Stimulated activated CD4-positive, alpha-beta T cell treated with anti-CD3 and anti-CD28 coated beads, Interleukin-15, amount 100 ng/mL, for 24 hours (primary cell): ENCODE results near the gene SPAG17.
"Not testable (repeated sequence)": the region's sequence is repeated elsewhere in the genome, so short reads cannot be mapped to it uniquely, and the experiment has no call there.

Source experiments
- DNase-seq: peaks from one replicate; pipeline ENCODE4 v3.0.0-alpha.2; 2020

SPAG17 gene

DNA sequence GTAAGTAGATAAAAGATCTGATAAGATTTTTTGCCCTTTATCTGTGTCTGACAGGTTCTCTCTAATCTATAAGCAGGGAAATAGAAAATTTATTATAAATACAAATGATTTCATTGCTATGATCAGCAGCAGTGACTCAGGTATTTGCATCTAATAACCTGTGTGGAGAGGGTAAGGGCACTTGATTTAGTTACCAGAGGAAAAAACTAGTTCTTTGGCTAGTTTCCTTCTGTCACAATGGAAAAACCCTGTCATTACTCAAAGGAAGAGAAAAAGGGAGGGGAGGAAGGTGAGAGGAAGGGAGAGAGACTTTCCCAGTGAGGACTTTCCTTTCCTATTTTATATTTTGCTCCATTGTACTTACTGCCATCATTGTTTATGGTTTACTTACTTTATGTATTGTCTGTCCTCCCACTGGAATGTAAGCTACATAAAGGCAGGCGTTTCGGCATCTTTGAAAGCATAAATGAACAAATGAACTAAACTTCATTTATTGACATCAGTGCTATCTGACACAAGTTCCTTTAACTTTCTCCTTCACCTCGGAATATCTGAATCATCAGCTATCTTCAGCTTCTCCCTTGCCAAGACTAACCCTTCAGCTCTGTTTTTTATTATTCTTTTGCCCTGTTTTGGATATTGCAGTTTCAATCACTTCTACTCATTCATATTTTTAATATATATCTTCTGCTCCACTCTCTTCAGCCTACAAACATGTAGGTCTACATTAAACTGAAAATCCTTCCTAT is 220.6 kb downstream of the SPAG17 start:
- no peak for DNase-seq

DNA sequence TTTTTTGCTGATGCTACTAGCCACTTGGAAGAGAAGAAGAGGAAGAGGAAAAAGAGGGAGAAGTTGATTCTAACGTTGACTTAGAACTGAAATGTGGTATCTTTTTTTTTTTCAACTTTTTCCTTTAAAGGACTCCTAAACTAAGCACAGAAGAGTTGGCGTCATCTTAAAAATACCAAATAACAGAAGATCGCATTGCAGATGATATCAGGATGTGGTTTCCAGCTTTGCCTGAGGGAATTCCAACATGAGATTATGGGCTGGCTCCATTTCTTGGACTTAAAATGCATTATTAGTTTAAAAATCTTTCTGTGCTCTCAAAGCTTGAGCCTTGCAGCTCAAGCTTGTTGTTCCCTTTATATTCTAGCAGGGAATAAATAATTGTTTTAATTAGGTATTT is 225.7 kb downstream of the SPAG17 start:
- DNase-seq: no peak

DNA sequence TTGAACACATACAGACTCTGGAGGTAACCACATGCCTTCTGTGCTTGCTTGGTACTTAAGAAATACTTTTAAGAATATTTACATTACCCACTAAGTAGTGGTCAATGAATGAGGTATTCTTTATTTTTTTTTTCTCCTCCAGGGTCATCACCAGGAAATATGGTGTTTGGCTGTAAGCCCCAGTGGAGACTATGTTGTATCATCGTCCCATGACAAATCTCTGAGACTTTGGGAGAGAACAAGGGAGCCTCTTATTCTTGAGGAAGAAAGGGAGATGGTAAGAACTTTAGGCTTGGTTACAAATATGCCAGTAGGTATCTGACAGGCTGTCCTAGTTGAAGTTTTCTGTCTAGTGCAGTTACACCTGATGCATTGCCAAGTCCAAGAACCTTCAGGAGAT is 232.6 kb downstream of the SPAG17 start:
- DNase-seq: no peak

DNA sequence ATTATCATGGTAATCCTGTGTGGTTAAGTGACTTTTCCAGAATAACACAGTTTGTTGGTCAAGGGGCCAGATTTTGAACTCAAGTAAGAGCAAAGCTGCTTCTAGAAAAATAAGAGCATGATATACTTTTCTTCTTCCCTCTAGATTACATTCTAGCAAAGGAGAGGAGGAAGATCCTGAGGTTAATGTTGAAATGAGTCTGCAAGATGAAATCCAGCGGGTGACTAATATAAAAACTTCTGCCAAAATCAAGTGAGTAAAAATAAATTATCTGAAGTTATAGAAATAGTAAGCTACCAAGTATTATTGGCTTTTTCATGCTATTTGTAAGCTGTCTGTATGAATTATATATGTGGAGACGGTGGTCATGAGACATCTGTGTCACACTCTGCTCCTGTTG is 242.7 kb downstream of the SPAG17 start:
- no peak for DNase-seq

DNA sequence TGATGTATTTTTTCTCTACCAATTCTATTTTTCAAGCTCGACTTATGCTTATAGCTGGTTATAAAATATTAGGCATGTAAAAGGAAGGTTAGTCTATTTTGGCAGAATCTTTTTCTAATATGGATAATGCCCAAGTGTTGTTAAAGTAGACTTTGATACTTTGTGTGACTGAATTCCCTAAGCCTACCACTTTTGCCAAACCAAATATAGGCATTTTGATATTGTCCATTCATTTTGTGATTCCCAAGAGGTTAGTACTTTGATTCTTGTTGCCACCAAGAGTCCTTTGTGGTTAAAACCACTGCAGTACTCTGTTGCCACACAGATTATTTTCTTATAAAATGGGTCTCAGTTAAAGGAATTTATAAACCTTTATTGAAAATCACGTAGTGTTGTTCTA is 251.3 kb downstream of the SPAG17 start:
- DNase-seq: no peak

DNA sequence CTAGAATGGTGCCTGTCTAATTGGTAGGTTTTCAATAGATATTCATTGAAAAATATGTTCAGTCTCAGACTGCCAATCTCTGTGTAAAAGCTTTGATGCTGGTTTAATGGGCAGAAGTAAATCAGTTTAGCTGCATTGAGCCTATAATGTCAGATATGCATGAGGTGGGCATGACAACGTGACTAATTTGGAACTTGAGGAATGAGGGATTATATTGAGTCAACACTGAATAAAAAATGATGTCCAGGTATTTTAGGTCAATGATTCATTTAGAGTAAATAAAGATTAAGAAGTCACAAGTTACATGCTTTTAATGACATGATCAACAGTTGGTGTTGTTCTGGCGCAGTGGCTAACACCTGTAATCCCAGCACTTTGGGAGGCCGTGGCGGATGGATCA is 252.5 kb downstream of the SPAG17 start:
- DNase-seq: no peak

DNA sequence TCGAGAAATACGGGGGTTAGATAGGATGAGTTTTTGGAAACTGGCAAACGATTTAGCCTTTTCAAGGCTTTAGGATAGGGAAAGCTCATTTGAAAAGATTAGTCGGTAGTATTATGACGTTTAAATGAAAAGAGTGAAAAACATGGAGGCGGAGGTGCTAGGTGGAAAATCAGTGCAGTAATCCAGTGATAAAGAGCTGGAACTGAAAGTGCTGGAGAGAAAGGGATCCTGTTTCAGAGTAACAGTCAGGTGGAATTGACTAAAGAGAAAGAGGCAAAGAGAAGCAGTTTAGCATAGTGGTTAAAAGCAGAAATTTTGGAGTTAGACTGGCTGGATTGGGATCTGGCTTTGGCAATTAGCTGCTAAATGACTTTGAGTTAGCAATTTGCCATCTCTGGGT is 254.5 kb downstream of the SPAG17 start:
- DNase-seq: no peak

DNA sequence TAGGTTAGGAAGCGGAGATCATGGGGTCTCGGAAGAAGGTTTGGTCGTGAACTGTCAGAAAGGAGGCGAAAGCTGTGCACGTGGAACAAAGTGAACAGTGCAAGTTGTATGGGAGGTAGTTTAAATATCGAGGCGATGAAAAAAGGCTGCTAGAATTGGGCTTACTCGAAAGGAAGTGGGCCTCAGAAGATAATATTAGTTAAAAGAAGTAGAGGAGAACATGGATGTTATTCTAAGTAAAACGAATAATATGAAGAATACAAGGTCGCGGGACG is 254.9 kb downstream of the SPAG17 start:
- no peak for DNase-seq

DNA sequence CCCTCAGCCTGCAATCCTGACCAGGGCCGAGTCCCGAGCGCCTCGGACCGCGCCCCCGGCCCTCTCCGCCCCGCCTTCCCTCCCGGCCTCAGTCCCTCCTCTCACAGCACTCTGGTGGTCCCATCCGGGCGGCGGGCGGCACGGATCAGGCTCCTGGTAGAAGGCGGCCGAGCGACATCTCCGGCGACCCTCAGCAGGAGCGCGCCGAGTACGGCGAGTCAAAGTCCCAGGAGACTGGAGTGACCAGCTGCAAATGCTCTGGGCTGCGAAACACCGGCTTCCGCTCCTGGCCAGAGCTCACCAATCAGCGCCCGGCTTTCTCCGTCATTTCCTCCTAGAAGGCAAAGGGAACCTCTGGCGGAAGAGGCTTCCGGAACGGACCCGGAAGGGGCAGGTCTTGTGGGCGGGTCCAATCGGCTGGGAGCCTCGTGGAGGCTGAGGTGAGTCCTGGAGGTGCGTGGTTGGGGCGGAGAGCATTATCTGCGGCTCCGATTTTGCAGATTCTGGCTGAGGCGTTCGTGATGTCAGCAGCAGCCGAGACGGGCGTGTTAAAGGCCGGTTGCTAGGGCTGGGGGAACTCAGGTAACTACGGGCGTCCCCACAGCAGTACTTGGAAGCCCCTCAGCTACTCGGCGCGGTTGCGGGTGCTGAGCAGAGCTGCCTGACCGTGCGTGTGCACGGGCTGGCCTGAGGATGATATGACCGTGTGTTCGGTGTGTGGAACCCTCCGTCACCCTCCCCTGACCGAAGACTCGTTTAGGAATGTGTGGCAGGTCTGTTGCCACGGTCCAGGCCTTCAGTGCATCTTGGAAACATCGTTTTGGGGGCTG is 255.5 kb downstream of the SPAG17 start, which contains the start of the genes GDAP2 and WDR3:
Gene GDAP2 (minus strand): TSS at position 279 of the 830 bp plus-strand sequence. CDS start 9,264 bp downstream, outside the sequence.
Gene WDR3 (plus strand): TSS at position 397 of the 830 bp plus-strand sequence. CDS start 3,581 bp downstream, outside the sequence.
- DNase-seq: peak; percentile 98

DNA sequence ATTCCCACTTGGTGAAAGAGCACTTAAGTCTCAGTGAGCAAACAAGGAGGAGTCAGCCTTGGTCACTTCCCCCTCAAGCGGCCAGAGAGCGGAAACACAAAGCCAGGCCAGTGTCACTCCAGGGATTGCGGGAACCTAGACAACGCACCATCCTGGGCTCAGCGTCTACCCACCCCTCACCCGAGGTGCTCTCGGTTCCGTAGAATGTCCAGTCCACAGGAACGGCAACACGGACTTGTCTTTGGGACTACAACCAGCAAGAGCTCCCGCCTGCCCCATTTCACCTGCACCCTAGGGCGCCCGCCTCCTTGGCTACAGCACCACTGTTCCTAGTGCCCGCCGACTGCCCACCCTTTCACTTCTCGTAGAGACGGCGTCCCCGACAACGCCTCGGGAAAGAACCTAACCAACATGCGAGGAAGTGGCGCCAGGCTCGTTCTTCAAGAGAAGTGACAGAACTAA is 256.1 kb downstream of the SPAG17 start:
- peak; percentile 39 for DNase-seq

DNA sequence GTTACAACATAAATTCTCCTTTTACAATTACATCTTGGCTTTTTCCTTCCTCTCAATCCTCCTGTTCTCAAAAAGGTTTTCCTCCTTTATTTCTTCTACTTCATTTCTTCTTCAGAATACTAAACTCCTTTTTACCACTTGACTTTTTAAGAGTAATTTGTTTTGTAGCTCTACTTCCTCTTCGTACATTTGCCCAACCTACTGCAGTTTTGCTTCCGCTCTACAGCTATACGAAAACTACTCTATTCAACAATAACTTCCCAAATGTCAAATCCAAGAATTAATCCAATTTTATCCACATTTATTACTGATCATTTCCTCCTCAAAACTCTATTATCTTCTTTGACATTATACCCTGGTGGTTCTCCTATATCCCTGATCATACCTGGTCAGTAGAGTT is 259.0 kb downstream of the SPAG17 start:
- DNase-seq: no peak

DNA sequence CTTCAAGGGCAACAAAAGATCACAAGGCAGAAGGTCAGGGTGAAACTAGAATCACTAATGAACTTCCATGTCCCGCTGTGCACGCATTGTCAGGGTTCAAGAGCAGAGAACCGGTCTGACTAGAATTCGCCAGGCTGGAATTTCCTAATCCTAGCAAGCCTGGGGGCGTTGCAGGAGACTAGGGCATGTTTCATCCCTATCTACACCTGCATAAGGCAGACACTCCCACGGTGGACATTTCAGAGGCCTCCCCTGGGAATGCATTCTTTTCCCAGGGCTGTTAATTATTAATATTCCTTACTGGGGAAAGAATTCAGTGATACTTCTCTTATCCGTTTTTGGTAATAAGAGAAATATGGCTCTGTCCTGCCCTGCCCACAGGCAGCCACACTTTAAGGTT is 262.3 kb downstream of the SPAG17 start:
- DNase-seq: not testable (repeated sequence)

DNA sequence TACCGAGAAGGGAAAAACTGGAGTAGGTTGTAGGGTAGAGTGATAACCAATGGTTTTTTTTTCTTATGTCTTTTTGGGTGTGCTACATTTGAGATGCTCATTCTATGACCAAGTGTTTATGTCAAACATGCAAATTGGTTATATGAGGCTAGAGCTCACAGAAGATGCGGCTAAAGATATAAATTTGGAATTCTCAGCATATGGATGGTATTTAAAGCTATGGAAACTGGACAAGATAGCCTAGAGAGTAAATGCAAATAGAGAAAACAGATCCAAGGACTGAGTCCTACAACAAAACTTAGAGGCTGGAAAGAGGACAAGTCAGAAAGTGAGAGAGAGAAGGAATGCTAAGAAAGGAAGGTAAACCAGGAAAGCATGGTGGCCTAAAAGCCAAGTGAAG is 263.0 kb downstream of the SPAG17 start:
- no peak for DNase-seq

DNA sequence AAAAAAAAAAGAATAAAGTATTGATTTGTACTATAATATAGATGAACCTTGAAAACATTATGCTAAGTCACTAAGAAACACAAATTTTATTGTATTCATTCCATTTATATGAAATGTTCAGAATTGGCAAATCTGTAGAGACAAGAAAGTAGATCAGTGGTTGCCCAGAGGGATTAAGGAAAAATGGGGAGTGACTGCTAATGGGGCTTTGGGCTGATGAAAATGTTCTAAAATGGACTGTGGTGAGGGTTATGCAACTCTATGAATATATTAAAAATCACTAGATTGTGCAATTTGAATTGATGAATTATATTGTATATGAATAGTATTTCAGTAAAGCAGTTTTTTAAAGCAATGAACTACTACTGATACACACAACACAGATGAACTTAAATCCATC is 265.7 kb downstream of the SPAG17 start:
- no peak for DNase-seq

DNA sequence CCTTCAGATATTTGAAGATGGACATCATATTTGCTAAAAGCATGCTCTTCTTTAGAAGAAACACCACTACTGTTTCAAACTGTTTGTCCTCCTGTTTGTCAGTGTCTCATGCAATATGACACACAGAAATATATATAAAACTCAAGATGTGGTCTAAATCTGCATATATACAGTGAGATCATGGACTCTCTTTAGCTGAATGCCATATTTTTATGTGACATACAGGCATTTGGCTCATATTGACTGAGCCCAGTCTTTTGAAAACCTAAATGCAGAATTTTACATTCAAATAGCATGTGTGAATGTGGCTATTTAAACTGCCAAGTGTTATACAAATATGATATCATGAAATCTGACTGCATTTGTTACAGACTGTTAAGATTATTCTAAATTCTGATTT is 274.0 kb downstream of the SPAG17 start:
- DNase-seq: no peak

DNA sequence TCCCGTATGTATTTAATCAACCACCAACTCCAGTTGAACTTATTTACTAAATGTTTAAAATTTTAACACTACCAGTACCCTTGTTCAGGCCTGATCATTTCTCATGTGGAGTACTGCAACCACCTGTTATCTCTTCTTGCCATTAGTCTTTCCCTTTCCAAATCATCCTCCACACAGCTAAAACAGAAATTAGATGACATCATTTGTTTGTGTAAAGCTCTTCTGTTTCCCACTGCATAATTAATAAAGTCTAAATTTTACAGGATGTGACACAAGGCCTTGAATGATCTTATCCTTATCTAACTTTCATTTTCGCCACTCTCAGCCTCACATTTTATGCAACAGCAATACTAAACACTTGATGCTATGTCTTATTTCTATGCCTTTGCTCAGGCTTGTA is 280.0 kb downstream of the SPAG17 start:
- DNase-seq: no peak

DNA sequence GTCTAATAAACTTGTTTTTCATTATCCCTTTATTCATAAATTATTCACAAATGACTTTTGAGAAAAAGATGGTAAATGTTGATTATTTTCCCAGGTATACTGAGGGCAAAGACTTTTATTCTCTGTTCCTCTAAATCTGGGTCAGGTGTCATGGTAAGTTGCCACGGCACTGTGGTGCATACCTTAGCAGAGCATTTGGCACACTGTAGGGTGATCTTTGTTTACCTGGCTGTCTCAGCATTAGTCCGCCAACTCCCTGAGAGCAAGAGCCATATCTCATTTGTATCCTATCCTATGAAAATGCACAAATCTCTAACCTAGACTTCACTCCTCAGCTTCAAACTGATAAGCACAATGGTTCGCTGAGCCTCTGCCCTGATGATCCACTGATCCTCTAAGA is 280.5 kb downstream of the SPAG17 start:
- no peak for DNase-seq
